Stimulated activated CD4-positive, alpha-beta T cell treated with anti-CD3 and anti-CD28 coated beads, Interleukin-4, amount 100 ng/mL, for 1 hour (primary cell): Measurements from ENCODE around the gene ADGRG3.

Experiments
- DNase-seq: peaks from one replicate; pipeline ENCODE4 v3.0.0-alpha.2; 2020

ADGRG3 gene

DNA sequence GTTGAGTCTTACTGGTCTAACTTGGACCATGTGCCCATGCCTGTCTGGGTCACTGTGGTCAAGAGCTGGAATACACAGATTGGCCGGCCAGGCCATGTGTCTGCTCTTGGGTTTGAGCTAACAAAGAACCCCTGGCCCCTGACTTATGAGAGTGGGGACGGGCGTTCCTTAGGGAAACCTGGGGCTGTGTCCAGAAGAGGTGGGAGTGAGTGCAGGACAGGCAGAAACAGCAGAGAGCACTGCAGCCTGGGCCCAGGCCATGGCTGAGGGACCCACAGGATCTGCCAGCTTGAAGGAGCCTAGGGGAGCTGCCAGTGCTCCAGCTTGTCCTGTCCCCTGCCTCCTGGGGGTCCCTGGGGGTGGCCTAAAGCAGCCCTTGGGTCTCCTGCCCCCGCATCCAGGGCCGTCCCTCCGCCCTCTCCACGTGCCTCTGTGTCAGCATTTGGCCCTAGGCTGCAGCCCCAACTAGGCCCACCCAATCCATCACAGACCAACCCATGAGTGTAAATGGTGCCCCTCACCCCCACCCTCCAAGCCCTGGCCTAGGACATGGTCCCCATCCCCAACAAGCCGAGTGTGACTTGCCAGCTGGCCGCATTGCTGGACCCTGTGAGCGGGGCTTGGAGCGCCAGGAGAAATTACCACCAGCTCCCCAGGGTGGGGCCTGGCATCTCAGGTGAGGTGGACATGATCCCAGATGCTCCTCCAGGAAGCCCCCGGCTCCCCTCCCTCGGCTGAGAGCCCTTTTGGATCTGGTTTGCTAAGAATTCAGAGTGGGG lies 14.0 kb downstream of the ADGRG3 start:
- DNase-seq = no peak

DNA sequence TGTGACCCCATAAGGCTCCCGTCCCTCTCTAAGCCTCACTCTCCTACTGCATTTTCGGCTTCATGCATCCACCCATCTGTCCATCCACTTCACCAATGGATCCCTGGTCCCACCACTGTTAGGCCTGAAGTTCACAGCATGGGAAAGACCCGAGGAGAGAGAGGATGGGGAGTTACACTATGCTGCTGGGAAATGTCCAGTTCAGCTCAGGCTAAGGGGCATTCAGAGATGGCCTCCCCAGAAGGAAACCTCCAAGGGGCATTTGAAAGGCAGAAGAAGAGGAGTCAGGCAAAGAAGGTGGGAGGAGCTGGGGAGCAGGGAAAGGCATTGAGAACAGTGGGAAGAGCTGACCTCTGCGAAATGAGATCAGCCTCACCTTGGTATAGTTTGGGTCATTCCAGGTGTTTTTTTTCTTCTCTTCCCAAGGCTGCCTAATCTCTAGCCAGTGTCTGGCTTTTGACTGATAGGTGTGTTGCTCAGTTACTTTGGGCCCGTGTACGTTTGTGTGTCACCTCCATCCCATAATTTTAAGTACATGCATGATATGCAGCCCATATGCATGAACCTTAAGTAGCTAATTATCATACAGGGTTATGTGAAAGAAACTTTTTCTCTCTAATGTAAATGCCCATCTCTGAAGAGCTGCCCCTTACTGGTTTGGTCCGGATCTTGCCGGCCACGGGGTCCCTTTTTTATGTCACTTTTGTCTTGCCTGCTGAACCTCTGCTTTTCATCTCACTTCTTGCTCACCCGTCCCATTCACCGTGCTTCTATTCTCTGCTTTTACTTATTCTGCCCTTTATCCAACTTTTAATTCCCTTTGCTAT lies 14.9 kb downstream of the ADGRG3 start:
- no peak for DNase-seq

DNA sequence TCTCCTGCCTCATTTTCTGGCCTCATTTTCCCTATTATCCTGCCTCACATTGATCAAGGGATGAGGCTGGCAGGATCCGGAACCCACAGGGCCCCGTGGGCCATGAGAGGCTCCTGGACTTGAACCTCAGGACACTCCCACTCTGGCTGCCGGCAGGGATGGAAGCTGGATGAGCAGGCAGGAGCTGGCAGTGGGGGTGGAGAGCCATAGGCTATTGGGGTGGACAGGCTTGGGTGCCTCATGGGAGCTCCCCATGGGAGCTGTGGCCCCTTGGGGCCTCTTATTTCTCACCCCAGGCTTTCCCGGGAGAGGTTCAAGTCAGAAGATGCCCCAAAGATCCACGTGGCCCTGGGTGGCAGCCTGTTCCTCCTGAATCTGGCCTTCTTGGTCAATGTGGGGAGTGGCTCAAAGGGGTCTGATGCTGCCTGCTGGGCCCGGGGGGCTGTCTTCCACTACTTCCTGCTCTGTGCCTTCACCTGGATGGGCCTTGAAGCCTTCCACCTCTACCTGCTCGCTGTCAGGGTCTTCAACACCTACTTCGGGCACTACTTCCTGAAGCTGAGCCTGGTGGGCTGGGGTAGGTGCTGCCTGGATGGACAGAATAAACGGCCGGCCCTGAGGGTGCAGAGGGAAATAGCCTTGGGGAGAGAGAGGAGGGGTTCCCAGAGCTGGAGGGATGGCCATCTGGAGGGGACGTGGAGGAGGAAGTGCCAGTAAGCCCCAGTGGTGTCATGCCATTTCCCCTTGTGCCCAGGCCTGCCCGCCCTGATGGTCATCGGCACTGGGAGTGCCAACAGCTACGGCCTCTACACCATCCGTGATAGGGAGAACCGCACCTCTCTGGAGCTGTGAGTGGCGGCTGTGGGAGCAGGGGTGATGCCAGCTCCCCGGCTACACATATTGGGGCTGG lies 15.8 kb downstream of the ADGRG3 start:
- no peak for DNase-seq

DNA sequence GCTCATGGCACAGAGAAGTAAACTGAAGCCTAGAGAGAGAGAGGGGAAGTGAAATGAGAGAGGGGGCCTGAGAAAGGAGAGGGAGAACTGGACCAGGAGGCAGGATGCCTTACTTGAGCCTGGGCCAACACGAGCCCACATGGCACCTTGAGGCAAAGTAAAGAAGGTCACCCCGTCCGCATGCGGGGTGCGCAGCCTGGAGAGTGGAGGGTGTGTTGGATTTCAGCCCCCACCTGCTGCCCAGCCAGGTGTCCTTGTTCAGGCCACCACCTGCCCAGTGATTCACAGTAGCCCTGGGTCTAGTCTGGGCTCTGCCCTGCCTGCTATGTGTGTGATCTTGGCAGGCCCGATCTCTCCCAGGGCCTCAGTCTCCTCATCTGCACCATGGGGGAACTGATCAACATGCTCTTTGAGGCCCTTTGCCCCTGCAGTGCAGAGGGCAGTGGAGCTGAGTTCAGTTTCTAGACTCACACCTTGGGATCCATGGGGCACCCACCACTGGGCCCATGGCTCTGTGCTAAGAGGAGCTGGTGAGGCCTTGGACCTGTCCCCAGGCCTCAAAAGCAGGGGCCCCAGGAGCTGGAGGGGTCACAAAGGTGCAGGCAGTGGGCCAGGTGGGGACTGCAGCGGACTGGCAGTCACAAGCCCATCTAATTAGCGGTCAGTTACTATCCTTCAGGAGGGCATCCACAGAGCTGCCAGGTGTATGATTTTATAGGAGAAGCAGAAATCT lies 16.7 kb downstream of the ADGRG3 start:
- no peak for DNase-seq

DNA sequence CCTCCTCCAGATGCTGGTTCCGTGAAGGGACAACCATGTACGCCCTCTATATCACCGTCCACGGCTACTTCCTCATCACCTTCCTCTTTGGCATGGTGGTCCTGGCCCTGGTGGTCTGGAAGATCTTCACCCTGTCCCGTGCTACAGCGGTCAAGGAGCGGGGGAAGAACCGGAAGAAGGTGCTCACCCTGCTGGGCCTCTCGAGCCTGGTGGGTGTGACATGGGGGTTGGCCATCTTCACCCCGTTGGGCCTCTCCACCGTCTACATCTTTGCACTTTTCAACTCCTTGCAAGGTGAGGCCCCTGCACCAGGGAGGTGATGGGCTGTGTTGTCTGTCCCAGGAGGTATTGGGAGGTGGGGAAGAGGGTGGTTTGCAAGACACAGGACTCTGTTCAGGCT lies 17.5 kb downstream of the ADGRG3 start:
- no peak for DNase-seq

DNA sequence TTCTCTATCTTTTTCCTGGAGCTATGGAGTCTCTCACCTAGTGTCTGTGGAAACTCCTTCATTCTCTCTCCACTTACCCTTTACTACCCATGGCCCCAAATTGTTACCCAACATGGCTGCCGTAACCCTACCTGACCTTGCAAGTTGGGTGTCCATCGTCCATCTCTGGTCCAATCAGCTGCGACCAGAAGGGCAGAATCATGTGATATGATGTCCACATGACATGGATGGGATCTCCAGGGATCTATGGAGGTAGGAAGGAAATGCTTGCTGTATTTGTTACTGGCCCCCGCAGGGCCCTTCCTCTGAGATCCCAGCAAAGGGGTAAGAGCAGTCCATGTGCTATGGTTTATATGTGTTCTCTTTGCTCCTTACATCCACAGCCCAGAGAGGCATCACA lies 18.5 kb downstream of the ADGRG3 start:
- DNase-seq = no peak

DNA sequence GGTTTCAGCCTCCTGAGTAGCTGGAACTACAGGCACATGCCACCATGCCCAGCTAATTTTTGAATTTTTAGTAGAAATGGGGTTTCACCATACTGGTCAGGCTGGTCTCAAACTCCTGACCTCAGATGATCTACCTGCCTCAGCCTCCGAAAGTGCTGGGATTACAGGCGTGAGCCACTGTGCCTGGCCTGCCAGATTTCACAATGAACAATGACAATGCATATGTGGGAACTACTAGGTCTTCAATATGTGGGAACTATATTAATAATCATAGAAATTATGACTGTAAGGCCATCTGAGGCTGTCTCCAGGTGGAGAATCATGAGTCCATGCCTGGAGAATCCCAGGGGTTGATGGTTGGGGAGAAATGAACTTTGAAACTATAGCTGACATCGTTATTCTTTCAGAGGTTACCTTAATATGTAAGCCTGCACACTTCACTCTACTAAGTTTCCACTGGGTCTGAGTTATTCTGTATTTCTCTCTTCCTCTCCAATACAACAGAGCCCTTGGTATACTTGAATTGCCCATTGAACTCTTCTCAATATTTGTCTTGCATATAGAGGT lies 19.3 kb downstream of the ADGRG3 start:
- no peak for DNase-seq

DNA sequence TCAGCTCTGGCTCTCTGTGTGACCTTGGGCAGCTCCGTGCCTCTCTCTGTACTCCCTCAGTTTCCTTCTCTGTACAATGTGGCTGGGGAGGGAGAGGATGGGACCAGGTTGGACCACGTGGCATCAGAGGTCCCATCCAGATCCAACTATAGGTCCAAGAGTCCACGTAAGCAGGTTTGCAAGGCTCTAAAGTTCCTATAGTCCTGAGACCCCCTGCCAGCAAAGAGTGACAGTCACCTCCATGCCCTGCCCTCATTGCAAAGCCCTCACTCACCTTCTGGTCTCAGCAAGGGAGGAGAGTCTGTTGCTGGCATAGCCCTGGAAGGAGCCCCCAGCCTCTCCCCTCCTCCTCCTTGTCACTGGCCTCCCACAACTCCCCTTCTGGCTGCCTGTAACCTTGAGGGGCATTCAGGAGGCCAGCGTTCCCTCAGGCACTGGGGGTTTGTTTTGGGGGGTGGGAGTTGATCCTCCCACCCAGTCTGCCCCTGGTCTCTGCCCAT lies 20.4 kb downstream of the ADGRG3 start:
- DNase-seq = no peak

DNA sequence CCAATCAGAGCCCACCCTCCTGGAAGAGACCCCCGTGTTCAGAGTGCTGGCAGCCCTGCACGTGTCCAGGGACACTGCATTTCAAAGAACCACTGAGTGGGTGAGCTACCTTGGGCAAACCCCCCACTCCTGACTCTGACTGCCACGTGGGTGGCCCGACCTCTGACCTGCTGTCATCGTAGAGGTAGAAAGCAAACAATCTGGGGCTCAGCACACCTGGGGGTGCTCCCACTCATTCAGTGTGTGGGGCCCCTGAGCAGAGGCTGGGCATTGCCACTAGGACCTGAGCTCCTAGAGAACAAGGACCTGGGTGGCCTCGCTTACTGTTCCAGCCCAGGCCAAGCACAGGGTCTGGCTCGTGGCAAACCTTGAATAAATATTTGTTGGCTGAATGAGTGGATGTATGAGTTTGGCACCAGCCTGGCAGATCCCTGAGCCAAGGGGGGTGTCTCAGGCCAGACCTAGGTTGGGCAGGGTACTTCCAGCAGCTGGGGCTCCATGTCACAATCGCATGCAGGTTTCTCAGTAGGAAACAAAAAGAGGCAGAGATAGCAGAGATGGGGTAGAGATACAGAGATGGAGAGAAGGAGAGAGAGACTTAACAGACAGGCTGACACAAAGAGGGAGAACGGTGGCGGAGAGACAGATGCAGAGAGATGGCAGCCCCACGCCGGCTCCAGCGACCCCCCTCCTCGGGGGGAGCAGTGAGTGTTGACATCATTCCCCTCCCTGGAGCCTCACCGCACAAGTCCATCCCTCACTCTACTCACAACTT lies 21.1 kb downstream of the ADGRG3 start:
- DNase-seq = no peak

DNA sequence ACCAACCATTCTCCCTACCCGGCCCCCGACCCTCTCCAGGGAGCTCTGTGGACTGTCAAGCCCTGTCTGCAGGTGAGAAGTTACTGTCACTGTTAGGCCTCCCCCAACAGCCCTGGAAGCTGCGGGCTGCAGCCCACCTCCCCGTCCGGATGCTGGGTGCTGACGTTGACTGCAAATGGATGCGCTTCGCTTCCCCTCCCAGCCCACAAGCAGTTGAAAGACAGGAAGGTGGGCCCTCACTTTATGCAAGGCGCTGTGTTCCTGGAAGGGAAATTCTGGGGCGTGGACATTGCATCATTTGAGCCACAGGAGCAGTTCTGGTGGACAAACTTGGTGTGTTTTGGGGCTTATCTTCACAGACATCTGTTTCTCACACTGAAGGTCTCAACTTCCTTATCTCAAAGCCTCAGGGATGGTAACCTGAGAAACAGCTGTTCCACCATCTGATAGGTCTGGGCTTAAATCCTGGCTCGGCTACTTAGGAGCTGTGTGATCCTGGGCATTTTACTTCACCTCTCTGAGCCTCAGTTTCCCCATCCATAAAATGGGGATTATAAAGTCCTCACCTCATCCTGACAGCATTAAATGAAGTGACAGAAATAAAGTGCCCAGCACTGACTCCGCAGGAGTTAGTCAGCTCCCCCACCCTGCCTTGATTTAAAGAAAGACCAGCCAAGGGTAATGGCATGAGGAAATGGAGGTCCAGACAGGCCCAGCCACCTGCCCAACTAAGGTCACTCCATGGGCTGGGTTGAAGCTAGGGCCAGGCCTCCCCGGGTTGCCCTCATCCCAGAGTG lies 21.9 kb downstream of the ADGRG3 start:
- peak; percentile 12 for DNase-seq

DNA sequence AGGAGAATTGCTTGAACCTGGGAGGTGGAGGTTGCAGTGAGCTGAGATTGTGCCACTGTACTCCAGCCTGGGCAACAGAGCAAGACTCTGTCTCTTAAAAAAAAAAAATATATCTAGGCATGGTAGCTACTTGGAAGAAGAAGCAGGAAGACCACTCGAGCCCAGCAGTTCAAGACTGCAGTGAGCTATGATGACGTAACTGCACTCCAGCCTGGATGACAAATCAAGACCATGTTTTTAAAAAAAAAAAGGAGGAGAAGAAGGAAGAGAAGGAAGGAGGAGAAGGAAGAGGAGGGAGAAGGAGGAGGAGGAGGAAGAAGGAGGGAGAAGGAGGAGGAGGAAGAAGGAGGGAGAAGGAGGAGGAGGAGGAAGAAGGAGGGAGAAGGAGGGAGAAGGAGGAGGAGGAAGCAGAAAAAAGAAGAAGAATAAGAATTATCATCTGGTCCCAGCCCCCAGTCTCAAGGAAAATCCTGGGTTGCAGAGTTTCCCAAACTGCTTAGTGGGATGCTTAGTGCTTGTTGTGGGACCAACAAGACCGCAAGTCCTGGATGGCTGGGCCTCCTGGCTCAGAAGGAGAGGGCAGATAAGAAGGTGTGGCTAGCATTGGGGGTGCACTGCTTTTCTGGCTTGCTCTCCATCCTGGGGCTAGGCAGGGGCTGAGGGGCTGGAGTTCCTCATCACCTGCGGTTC lies 22.8 kb downstream of the ADGRG3 start:
- DNase-seq = no peak

DNA sequence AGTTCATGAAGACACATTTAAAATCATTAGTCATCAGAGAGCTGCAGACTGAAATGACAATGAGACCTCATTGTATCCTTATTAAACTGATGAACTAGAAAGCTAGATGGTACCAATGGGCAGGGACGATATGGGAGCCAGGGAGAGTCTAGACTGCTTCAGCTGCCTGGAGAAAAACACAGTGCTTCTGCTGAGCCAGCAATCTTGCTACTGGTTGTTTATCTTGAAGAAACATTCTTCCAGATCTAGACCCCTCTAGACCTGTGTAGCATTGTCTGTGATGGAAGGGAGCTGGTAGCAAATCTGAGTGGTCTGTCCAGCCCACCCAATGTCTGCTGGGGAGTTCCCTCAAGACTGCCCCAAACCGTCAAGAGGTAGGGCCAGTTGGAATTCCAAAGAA lies 24.5 kb downstream of the ADGRG3 start:
- no peak for DNase-seq

DNA sequence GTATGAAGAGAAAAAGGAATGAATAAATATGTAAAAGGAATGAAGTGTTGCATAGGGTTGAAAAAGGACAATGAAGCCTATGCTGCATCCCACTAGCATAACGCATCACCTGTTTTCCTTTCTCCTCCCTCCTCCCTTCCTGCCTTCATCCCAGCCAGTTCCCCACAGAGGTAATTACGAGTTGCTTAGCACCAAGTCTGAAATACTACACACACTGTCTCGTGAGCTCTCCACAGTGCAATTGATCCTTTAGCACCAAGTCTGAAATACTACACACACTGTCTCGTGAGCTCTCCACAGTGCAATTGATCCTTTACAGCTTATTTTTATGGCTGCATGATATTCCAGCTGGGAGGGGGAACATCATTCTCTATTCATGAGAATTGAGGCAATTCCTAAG lies 25.4 kb downstream of the ADGRG3 start:
- no peak for DNase-seq

DNA sequence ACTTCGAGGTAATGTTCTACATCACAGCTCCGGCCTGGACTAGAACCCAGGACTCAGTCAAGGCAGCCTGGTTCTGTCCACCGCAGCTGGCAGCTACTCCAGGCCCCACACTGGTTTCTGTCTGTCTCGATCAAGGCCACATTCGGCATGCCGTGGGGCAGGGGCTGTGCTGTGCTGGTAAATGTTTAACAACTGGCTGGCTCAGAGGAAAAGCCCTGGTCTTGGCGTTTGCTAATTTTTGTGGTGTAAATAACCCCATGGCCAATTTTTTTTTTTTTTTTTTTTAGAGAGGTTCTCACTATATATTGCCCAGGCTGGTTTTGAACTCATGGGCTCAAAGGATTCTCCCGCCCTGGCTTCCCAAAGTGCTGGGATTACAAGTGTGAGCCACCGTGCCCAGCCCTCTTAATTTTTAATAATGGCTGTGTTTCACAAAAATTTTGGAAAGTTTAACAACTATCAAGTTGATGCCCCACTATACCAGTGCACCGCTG lies 26.2 kb downstream of the ADGRG3 start:
- no peak for DNase-seq

DNA sequence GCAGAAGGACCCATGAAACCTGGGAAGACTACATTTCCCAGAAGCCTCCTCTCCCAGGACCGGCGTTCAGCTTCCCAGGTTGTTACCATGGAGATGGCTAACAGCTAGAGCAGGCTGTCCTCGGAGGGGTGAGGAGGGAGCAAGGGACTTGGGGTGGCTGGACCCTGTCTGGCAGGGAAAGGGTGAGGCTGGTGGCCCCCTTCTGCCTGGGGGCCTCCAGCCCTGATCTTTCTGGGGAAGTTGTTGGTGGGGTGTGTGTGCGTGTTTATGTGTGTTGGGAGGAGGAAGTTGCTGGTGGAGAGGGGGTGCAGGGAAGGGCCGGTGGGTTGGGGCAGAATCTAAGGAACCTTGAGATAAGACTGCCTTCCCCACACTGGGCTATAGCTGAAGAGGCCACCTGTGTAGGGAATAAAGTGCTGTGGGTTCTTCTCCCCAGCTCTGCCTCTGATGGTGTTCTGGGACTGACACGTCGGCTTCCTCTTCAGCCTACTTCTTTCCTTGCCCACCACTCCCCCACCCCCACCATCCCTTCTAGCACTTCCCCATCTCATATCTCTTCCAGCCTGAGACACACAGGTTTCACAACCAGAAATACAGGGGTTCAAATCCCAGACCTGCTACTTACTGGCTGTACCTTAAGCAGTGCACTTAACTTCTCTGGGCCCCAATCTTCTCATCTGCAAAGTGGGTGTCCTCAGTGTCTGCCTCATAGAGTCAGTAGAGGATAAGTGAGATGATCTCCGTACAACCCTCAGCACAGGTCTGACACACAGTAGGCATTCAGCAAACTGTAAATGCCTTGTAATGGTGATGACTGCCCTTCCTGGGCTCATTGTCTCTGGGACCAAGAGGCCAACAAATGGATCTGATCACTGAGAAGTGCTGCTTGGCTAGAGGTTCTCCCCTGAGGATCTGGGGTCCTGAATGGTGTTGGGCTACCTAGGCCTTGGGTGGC lies 26.9 kb downstream of the ADGRG3 start, which contains the start of gene DRC7:
Gene DRC7, plus strand, starts transcription at position 82 of the 955 bp plus-strand sequence. CDS start 3,144 bp downstream, outside the sequence.
- DNase-seq = no peak

DNA sequence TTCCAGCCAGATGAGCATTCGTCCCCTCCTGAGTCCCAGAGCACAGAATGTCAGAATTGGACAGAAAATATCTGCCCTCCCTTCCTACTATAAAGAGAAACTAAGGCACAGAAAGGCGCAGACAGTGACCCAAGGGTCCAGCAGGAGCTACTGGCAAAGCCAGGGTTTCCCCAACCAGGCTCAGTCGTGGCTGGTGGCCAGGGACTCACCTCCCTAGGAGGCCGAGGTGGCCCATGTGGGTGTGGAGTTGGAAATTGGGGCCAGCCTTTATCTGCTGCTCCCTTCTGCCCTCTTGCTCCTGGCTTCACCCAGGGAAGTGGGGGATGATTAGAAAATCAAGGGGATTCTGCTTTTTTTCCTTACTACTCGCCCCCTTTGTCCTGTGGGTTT lies 27.6 kb downstream of the ADGRG3 start:
- DNase-seq = no peak

DNA sequence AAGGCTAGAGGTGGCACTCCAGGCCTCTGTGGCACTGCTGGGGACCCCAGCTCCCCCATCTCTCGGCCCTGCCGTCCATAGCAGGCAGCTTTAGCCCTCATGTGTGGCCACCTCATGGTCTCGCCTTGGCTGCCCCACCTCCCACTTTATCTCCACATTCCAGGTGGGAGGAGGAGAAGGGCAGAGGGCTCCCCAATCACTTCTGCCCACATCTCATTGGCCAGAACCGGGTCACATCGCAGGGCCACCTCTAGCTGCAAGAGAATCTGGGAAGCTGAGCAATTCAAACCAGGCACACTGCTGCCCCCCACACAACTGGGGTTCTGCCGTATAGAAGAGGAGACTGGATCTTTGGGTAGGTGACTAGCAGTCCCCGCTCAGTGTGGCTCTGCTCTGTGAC lies 28.1 kb downstream of the ADGRG3 start:
- DNase-seq = no peak

DNA sequence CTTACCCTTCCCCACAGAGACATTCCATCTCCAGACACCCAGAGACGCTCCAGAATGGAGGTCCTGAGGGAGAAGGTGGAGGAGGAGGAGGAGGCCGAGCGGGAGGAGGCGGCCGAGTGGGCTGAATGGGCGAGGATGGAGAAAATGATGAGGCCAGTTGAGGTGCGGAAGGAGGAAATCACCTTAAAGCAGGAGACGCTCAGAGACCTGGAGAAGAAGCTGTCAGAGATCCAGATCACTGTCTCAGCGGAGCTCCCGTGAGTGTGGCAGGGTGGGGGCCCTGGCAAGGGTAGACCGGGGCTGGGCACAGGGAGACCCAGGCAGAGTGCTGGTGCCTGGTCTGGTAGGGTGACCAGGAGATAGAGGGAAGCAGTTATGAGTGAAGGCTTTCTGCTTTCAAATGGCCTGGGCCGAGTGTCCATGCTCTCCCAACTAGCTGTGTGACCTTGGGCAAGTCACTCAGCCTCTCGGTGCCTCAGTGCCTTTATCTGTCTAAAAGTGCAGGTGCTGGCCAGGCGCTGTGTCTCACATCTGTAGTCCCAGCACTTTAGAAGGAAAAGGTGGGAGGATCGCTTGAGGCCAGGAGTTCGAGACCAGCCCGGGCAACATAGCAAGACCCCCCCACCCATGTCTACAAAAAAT lies 29.9 kb downstream of the ADGRG3 start:
- DNase-seq = no peak
